ENCODE measurements around the gene PLSCR1. TPM values are rescaled to one million over a fixed set of nuclear protein-coding genes. Genes with fewer than 3 reads are reported as not detected.

Gene PLSCR1
- polyA plus RNA-seq, 3 donors = 103 to 221 (median 127) TPM

GRCh38 chr3:146575636-146576035 is 31.2 kb upstream of the PLSCR1 start:
- no peaks in the 10 kb centered on the region for H3K36me3 ChIP-seq (replicated peaks in 1 of 2; ENCODE audit: control insufficient read depth in 1 of 2, insufficient read depth in 2 of 2, low read length in 2 of 2)
- Mint-ChIP-seq H3K4me3 (no peak overlapping the region), H3K36me3 (no peaks in the 10 kb centered on the region), H3K27ac (no peak overlapping the region), H3K9me3 (no peaks in the 10 kb centered on the region), H3K27me3 (ENCODE audit: low read depth in 3 of 3) (peaks cover 0 to 3% (median 1%) of the 10 kb centered on the region in 3 donors), H3K4me1 (peaks cover 2% of the 10 kb centered on the region)
- no peak for TF ChIP-seq CTCF (IDR thresholded peaks at IDR 0.05)
- H3K79me2 ChIP-seq (ENCODE audit: insufficient read depth, low read length) = no peaks in the 10 kb centered on the region
- DNase-seq = no peak
- H3K9me3 ChIP-seq (replicated peaks in 1 of 2; ENCODE audit: control insufficient read depth in 1 of 2, insufficient read depth in 1 of 2, low read length in 2 of 2) = no peaks in the 10 kb centered on the region
- no peak overlapping the region for H3K9ac ChIP-seq (ENCODE audit: insufficient read depth, low read length, poor library complexity, severe bottlenecking)
- intact Hi-C loops (cut with micrococcal nuclease) = no loop called here
- no peaks in the 10 kb centered on the region for H3K4me1 ChIP-seq (ENCODE audit: control insufficient read depth in 1 of 2, insufficient read depth in 2 of 2, low read length in 2 of 2)
- no peak overlapping the region for H2AFZ ChIP-seq (ENCODE audit: insufficient read depth, low read depth, low read length, poor library complexity, severe bottlenecking)
- no peaks in the 10 kb centered on the region for H4K20me1 ChIP-seq (ENCODE audit: insufficient read depth, low read length)
- no peaks in the 10 kb centered on the region for H3K27me3 ChIP-seq (ENCODE audit: control insufficient read depth in 2 of 2, insufficient read depth in 2 of 2, low read length in 2 of 2)
- no peak overlapping the region for H3K27ac ChIP-seq (ENCODE audit: low read depth in 1 of 2, low read length in 2 of 2)
- no peak overlapping the region for H3K4me3 ChIP-seq (replicated peaks in 1 of 3; ENCODE audit: low read depth in 2 of 3, low read length in 3 of 3)
- 100% methylated on average over 1 of the region's 2 CpGs for WGBS (ENCODE audit: insufficient coverage)
- no peak overlapping the region for H3K4me2 ChIP-seq (replicated peaks; ENCODE audit: extremely low read depth, low read length, poor library complexity, severe bottlenecking)

DNA sequence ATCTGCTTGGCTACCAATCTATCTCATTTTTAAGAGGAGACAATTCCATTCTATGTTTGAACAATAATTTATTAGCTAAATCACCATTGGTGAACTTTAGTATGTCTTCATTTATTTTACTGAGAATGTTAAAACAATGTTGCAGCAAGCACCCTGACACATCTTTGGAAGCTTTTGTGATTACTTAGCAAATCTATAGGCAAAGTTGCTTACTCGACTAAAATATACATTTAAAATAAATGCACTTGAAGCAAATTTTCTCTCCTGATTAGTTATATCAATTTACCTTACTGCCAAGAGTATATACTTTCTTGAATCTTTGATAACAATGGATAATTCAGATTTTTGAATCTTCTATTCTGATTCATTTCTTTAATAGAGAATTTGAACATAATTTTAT is 29.8 kb upstream of the PLSCR1 start:
- intact Hi-C loops (cut with micrococcal nuclease) = loop anchor here in 1 of 2 donors (5.0 kb wide), 1 partner anchor 357 kb away; no protein-coding TSS in a partner anchor
- H3K36me3 Mint-ChIP-seq = no peaks in the 10 kb centered on the region
- H3K27ac ChIP-seq (ENCODE audit: low read depth in 1 of 2, low read length in 2 of 2) = no peak overlapping the region

More for the DNA sequence above, 29.8 kb upstream of the PLSCR1 start:
- no peak for DNase-seq
- Histone ChIP-seq H2AFZ (ENCODE audit: insufficient read depth, low read depth, low read length, poor library complexity, severe bottlenecking) (no peak overlapping the region), H3K27me3 (ENCODE audit: control insufficient read depth in 2 of 2, insufficient read depth in 2 of 2, low read length in 2 of 2) (no peaks in the 10 kb centered on the region), H3K4me3 (replicated peaks in 1 of 3; ENCODE audit: low read depth in 2 of 3, low read length in 3 of 3) (no peak overlapping the region), H3K4me1 (ENCODE audit: control insufficient read depth in 1 of 2, insufficient read depth in 2 of 2, low read length in 2 of 2) (no peaks in the 10 kb centered on the region), H3K9me3 (replicated peaks in 1 of 2; ENCODE audit: control insufficient read depth in 1 of 2, insufficient read depth in 1 of 2, low read length in 2 of 2) (no peaks in the 10 kb centered on the region), H3K36me3 (replicated peaks in 1 of 2; ENCODE audit: control insufficient read depth in 1 of 2, insufficient read depth in 2 of 2, low read length in 2 of 2) (no peaks in the 10 kb centered on the region), H3K79me2 (ENCODE audit: insufficient read depth, low read length) (no peaks in the 10 kb centered on the region), H3K4me2 (replicated peaks; ENCODE audit: extremely low read depth, low read length, poor library complexity, severe bottlenecking) (no peak overlapping the region), H4K20me1 (ENCODE audit: insufficient read depth, low read length) (no peaks in the 10 kb centered on the region), H3K9ac (ENCODE audit: insufficient read depth, low read length, poor library complexity, severe bottlenecking) (no peak overlapping the region)
- H3K27ac Mint-ChIP-seq = no peak overlapping the region
- no peaks in the 10 kb centered on the region for H3K9me3 Mint-ChIP-seq
- no peak for TF ChIP-seq CTCF (IDR thresholded peaks at IDR 0.05)
- H3K4me1 Mint-ChIP-seq = peaks cover 2% of the 10 kb centered on the region
- peaks cover 0 to 1% (median 0%) of the 10 kb centered on the region in 3 donors for H3K27me3 Mint-ChIP-seq (ENCODE audit: low read depth in 3 of 3)
- no peak overlapping the region for H3K4me3 Mint-ChIP-seq
- no CpG with 5 or more reads among the region's 1 CpG for WGBS (ENCODE audit: insufficient coverage)
